HEK293 (cell line): ENCODE results near the gene WRAP53.
A peak's percentile ranks its signal among the peaks of the same experiment; 100 is the strongest.

ENCODE experiments used
- HOXA7 ChIP-seq: sonication (generic); formaldehyde crosslinking; IDR thresholded peaks from 2 replicates; pipeline ENCODE4 v1.8.1; 2022; ENCODE audit warnings: missing genetic modification reagents, borderline replicate concordance
- HOXC10 ChIP-seq: sonication (generic); formaldehyde crosslinking; IDR thresholded peaks from 2 replicates; pipeline ENCODE4 v1.8.1; 2023; ENCODE audit warnings: mild to moderate bottlenecking, missing genetic modification reagents
- HOXD13 ChIP-seq: sonication (generic); formaldehyde crosslinking; IDR thresholded peaks from 2 replicates; pipeline ENCODE4 v1.8.0; 2022; ENCODE audit warnings: missing genetic modification reagents, borderline replicate concordance
- KLF10 ChIP-seq: fragments of 450-650 bp; IDR thresholded peaks from 2 replicates; pipeline ENCODE4 v1.5.1; 2018; ENCODE audit warnings: missing biosample characterization, mild to moderate bottlenecking, missing genetic modification characterization
- KLF9 ChIP-seq: fragments of 450-650 bp; formaldehyde crosslinking; IDR thresholded peaks from 2 replicates; pipeline ENCODE4 v1.5.1; 2016; ENCODE audit warnings: missing biosample characterization, missing genetic modification characterization, low read depth
- PRDM1 ChIP-seq: fragments of 450-650 bp; formaldehyde crosslinking; IDR thresholded peaks from 2 replicates; pipeline ENCODE4; 2016; ENCODE audit warnings: missing biosample characterization, missing genetic modification characterization
- TCF7L2 ChIP-seq: IDR thresholded peaks from 2 replicates; pipeline ENCODE4 v1.6.1; 2011; ENCODE audit warnings: low read depth, mild to moderate bottlenecking, inconsistent platforms, low read length, moderate library complexity, borderline replicate concordance
- TRIM28 ChIP-seq: IDR thresholded peaks from 2 replicates; pipeline ENCODE4 v1.6.1; 2011; ENCODE audit warnings: low read length, control low read depth, borderline replicate concordance
- ZBTB20 ChIP-seq: fragments of 450-650 bp; formaldehyde crosslinking; IDR thresholded peaks from 2 replicates; pipeline ENCODE4 v1.5.1; 2016; ENCODE audit warnings: missing biosample characterization, missing genetic modification characterization
- ZEB2 ChIP-seq: fragments of 450-650 bp; formaldehyde crosslinking; IDR thresholded peaks from 2 replicates; pipeline ENCODE4 v1.5.1; 2016; ENCODE audit warnings: missing biosample characterization, missing genetic modification characterization
- ZNF133 ChIP-seq: fragments of 450-650 bp; formaldehyde crosslinking; IDR thresholded peaks from 2 replicates; pipeline ENCODE4 v1.5.1; 2016; ENCODE audit warnings: missing biosample characterization, missing genetic modification characterization
- ZNF292 ChIP-seq: fragments of 450-650 bp; formaldehyde crosslinking; IDR thresholded peaks from 2 replicates; pipeline ENCODE4 v1.5.1; 2016; ENCODE audit warnings: low read depth, missing biosample characterization, missing genetic modification characterization, borderline replicate concordance
- ZNF311 ChIP-seq: fragments of 450-650 bp; formaldehyde crosslinking; IDR thresholded peaks from 2 replicates; pipeline ENCODE4 v1.5.1; 2017; ENCODE audit warnings: missing biosample characterization, missing genetic modification characterization, borderline replicate concordance
- ZNF324 ChIP-seq: fragments of 450-650 bp; formaldehyde crosslinking; IDR thresholded peaks from 2 replicates; pipeline ENCODE4 v1.5.1; 2016; ENCODE audit warnings: missing biosample characterization, missing genetic modification characterization
- ZNF341 ChIP-seq: fragments of 450-650 bp; formaldehyde crosslinking; IDR thresholded peaks from 2 replicates; pipeline ENCODE4; 2016; ENCODE audit warnings: low read depth, missing biosample characterization, missing genetic modification characterization
- ZNF394 ChIP-seq: fragments of 450-650 bp; formaldehyde crosslinking; IDR thresholded peaks from 2 replicates; pipeline ENCODE4 v1.5.1; 2016; ENCODE audit warnings: missing biosample characterization, missing genetic modification characterization, mild to moderate bottlenecking, moderate library complexity, borderline replicate concordance
- ZNF473 ChIP-seq: fragments of 450-650 bp; formaldehyde crosslinking; IDR thresholded peaks from 2 replicates; pipeline ENCODE4 v1.5.1; 2017; ENCODE audit warnings: missing biosample characterization, missing genetic modification characterization
- ZNF521 ChIP-seq: fragments of 450-650 bp; formaldehyde crosslinking; IDR thresholded peaks from 2 replicates; pipeline ENCODE4 v1.5.1; 2017; ENCODE audit warnings: missing biosample characterization, mild to moderate bottlenecking, missing genetic modification characterization
- ZNF530 ChIP-seq: fragments of 450-650 bp; formaldehyde crosslinking; IDR thresholded peaks from 2 replicates; pipeline ENCODE4 v1.5.1; 2016; ENCODE audit warnings: low read depth, missing biosample characterization, missing genetic modification characterization
- ZNF544 ChIP-seq: fragments of 450-650 bp; formaldehyde crosslinking; IDR thresholded peaks from 2 replicates; pipeline ENCODE4 v1.5.0; 2017; ENCODE audit warnings: missing biosample characterization, missing genetic modification characterization
- ZNF549 ChIP-seq: fragments of 450-650 bp; IDR thresholded peaks from 2 replicates; pipeline ENCODE4 v1.5.1; 2018; ENCODE audit warnings: missing biosample characterization, missing genetic modification characterization, mild to moderate bottlenecking, inconsistent platforms, moderate library complexity
- ZNF561 ChIP-seq: fragments of 450-650 bp; IDR thresholded peaks from 2 replicates; pipeline ENCODE4 v1.5.1; 2018; ENCODE audit warnings: missing biosample characterization, missing genetic modification characterization, borderline replicate concordance
- ZNF596 ChIP-seq: fragments of 450-650 bp; IDR thresholded peaks from 2 replicates; pipeline ENCODE4 v1.5.0; 2018; ENCODE audit warnings: missing biosample characterization, mild to moderate bottlenecking, missing genetic modification characterization, moderate library complexity
- ZNF623 ChIP-seq: fragments of 450-650 bp; formaldehyde crosslinking; IDR thresholded peaks from 2 replicates; pipeline ENCODE4 v1.5.1; 2016; ENCODE audit warnings: missing biosample characterization, missing genetic modification characterization
- ZNF626 ChIP-seq: fragments of 450-650 bp; sonication (Bioruptor Pico); formaldehyde crosslinking; IDR thresholded peaks from 2 replicates; pipeline ENCODE4 v1.5.1; 2018; ENCODE audit warnings: missing biosample characterization, missing genetic modification characterization, inconsistent platforms
- ZNF664 ChIP-seq: fragments of 450-650 bp; formaldehyde crosslinking; IDR thresholded peaks from 2 replicates; pipeline ENCODE4 v1.5.1; 2016; ENCODE audit warnings: missing biosample characterization, missing genetic modification characterization
- ZSCAN16 ChIP-seq: fragments of 450-650 bp; formaldehyde crosslinking; IDR thresholded peaks from 2 replicates; pipeline ENCODE4 v1.5.1; 2016; ENCODE audit warnings: missing biosample characterization, missing genetic modification characterization
- TF ChIP-seq, protein P1 (sequence below): fragments of 450-650 bp; formaldehyde crosslinking; IDR thresholded peaks from 2 replicates; pipeline ENCODE4 v1.5.1; 2017; ENCODE audit warnings: missing biosample characterization, missing genetic modification characterization
- TF ChIP-seq, protein P2 (sequence below): fragments of 450-650 bp; formaldehyde crosslinking; IDR thresholded peaks from 2 replicates; pipeline ENCODE4 v1.5.1; 2016; ENCODE audit warnings: missing biosample characterization, missing genetic modification characterization
- TF ChIP-seq, protein P3 (sequence below): fragments of 450-650 bp; formaldehyde crosslinking; IDR thresholded peaks from 2 replicates; pipeline ENCODE4 v1.5.1; 2016; ENCODE audit warnings: missing biosample characterization, missing genetic modification characterization
- TF ChIP-seq, protein P4 (sequence below): fragments of 450-650 bp; formaldehyde crosslinking; IDR thresholded peaks from 2 replicates; pipeline ENCODE4 v1.5.1; 2017; ENCODE audit warnings: missing biosample characterization, missing genetic modification characterization
- TF ChIP-seq, protein P5 (sequence below): fragments of 450-650 bp; formaldehyde crosslinking; IDR thresholded peaks from 2 replicates; pipeline ENCODE4 v1.5.1; 2016; ENCODE audit warnings: missing biosample characterization, missing genetic modification characterization
- TF ChIP-seq, protein P6 (sequence below): fragments of 450-650 bp; formaldehyde crosslinking; IDR thresholded peaks from 2 replicates; pipeline ENCODE4 v1.5.1; 2017; ENCODE audit warnings: missing biosample characterization, missing genetic modification characterization

WRAP53 gene

DNA sequence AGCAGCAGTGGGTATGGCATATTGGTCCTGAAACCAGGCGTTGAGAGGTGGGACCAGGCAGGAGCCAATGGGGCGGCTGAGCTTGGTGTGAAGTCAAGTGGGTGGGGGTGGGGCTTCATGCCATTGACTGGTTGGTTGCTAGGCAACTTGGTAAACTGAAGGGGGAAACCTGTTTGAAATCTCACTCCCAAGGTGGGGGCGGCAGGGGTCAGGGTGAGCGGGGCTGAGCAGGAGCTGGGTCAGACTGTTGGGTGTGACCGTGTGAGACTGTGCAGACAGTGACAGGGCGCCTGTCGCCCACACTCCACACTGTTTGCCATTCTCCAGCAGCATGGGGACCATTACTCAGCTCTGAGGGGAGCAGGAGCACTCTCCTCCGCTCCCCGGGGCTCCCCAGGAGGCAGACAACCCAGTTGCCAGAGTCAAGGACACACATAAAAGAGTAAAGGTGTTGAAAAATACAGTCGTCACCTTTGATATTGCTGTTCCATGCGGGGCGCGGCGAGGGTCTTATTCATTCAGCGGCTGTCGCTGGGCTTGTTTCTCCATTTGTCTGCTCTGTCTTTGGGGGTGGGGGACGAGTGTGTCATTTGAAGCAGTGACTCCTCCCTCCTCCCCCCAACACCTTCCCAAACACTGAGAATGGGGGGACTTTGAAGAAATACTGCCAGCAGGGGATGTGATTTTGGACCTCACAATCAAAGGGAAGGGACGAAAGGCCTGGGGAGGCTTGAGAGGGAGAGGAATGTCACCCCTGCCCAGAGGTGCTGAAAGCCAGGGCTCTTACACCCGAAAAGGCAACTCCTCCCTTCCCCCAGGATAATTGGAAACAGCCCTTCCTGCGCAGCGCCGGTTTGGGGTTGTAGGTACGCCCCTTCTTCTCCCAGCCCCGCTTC lies 15.6 kb downstream of the WRAP53 start (continued):
- TF ChIP-seq, protein P1, sequence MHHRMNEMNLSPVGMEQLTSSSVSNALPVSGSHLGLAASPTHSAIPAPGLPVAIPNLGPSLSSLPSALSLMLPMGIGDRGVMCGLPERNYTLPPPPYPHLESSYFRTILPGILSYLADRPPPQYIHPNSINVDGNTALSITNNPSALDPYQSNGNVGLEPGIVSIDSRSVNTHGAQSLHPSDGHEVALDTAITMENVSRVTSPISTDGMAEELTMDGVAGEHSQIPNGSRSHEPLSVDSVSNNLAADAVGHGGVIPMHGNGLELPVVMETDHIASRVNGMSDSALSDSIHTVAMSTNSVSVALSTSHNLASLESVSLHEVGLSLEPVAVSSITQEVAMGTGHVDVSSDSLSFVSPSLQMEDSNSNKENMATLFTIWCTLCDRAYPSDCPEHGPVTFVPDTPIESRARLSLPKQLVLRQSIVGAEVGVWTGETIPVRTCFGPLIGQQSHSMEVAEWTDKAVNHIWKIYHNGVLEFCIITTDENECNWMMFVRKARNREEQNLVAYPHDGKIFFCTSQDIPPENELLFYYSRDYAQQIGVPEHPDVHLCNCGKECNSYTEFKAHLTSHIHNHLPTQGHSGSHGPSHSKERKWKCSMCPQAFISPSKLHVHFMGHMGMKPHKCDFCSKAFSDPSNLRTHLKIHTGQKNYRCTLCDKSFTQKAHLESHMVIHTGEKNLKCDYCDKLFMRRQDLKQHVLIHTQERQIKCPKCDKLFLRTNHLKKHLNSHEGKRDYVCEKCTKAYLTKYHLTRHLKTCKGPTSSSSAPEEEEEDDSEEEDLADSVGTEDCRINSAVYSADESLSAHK (tag by site-specific recombination) = no peak
- no peak for TF ChIP-seq ZNF561 (tag by site-specific recombination)
- no peak for TF ChIP-seq ZNF133 (tag by site-specific recombination)
- no peak for TF ChIP-seq TCF7L2
- no peak for TF ChIP-seq HOXC10
- TF ChIP-seq, protein P2, sequence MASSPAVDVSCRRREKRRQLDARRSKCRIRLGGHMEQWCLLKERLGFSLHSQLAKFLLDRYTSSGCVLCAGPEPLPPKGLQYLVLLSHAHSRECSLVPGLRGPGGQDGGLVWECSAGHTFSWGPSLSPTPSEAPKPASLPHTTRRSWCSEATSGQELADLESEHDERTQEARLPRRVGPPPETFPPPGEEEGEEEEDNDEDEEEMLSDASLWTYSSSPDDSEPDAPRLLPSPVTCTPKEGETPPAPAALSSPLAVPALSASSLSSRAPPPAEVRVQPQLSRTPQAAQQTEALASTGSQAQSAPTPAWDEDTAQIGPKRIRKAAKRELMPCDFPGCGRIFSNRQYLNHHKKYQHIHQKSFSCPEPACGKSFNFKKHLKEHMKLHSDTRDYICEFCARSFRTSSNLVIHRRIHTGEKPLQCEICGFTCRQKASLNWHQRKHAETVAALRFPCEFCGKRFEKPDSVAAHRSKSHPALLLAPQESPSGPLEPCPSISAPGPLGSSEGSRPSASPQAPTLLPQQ (tag by site-specific recombination) = no peak
- TF ChIP-seq, protein P3, sequence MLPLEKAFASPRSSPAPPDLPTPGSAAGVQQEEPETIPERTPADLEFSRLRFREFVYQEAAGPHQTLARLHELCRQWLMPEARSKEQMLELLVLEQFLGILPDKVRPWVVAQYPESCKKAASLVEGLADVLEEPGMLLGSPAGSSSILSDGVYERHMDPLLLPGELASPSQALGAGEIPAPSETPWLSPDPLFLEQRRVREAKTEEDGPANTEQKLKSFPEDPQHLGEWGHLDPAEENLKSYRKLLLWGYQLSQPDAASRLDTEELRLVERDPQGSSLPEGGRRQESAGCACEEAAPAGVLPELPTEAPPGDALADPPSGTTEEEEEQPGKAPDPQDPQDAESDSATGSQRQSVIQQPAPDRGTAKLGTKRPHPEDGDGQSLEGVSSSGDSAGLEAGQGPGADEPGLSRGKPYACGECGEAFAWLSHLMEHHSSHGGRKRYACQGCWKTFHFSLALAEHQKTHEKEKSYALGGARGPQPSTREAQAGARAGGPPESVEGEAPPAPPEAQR (tag by site-specific recombination) = no peak
- TF ChIP-seq KLF9 = 0 out of 2 replicates have a peak, but pooled peaks have one; percentile 32
- TF ChIP-seq, protein P4, sequence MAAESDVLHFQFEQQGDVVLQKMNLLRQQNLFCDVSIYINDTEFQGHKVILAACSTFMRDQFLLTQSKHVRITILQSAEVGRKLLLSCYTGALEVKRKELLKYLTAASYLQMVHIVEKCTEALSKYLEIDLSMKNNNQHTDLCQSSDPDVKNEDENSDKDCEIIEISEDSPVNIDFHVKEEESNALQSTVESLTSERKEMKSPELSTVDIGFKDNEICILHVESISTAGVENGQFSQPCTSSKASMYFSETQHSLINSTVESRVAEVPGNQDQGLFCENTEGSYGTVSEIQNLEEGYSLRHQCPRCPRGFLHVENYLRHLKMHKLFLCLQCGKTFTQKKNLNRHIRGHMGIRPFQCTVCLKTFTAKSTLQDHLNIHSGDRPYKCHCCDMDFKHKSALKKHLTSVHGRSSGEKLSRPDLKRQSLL = no peak
- no peak for TF ChIP-seq TRIM28
- no peak for TF ChIP-seq ZNF664 (tag by site-specific recombination)
- no peak for TF ChIP-seq ZSCAN16 (tag by site-specific recombination)
- TF ChIP-seq ZNF549 = no peak
- TF ChIP-seq ZNF341 (tag by site-specific recombination) = peak; percentile 25; the same call in 1 of the 2 replicates
- TF ChIP-seq ZNF544 = no peak
- TF ChIP-seq ZNF626 (tag by site-specific recombination) = no peak
- TF ChIP-seq ZNF394 (tag by site-specific recombination) = no peak
- TF ChIP-seq ZNF473 = no peak
- no peak for TF ChIP-seq ZNF596 (tag by site-specific recombination)
- no peak for TF ChIP-seq ZNF324 (tag by site-specific recombination)
- TF ChIP-seq ZNF311 (tag by site-specific recombination) = no peak
- TF ChIP-seq ZNF292 (tag by site-specific recombination) = no peak
- TF ChIP-seq HOXA7 = no peak
- no peak for TF ChIP-seq ZNF623 (tag by site-specific recombination)
- TF ChIP-seq ZNF530 (tag by site-specific recombination) = no peak
- TF ChIP-seq KLF10 = no peak
- TF ChIP-seq, protein P5, sequence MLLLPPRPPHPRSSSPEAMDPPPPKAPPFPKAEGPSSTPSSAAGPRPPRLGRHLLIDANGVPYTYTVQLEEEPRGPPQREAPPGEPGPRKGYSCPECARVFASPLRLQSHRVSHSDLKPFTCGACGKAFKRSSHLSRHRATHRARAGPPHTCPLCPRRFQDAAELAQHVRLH (tag by site-specific recombination) = no peak
- TF ChIP-seq ZEB2 (tag by site-specific recombination) = no peak
- TF ChIP-seq, protein P6, sequence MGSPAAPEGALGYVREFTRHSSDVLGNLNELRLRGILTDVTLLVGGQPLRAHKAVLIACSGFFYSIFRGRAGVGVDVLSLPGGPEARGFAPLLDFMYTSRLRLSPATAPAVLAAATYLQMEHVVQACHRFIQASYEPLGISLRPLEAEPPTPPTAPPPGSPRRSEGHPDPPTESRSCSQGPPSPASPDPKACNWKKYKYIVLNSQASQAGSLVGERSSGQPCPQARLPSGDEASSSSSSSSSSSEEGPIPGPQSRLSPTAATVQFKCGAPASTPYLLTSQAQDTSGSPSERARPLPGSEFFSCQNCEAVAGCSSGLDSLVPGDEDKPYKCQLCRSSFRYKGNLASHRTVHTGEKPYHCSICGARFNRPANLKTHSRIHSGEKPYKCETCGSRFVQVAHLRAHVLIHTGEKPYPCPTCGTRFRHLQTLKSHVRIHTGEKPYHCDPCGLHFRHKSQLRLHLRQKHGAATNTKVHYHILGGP (tag by site-specific recombination) = no peak
- no peak for TF ChIP-seq ZBTB20
- no peak for TF ChIP-seq HOXD13 (CRISPR knock-in tag)
- TF ChIP-seq ZNF521 (tag by site-specific recombination) = no peak
- TF ChIP-seq PRDM1 (tag by site-specific recombination) = no peak
